ENCODE data around the gene JAG2.

GRCh38 chr14:105107781-105108515 lies 60.6 kb downstream of the JAG2 start:
- no peak for TF ChIP-seq YY1 (IDR thresholded peaks at IDR 0.05; ENCODE audit: insufficient read depth, insufficient read length)
- no peak for TF ChIP-seq ZNF274 (IDR thresholded peaks at IDR 0.05; ENCODE audit: low read depth, low read length)
- TF ChIP-seq SUZ12 (IDR thresholded peaks at IDR 0.05; ENCODE audit: extremely low read depth, insufficient read depth, insufficient read length): no peak
